GM23338 (cell line): ENCODE data around the gene SUCLG2. TPM values are rescaled to one million over a fixed set of nuclear protein-coding genes. Genes with fewer than 3 reads are reported as not detected.

Source experiments
- ATAC-seq: fragments of 200-7000 bp; cut with Tn5 transposase; 3 replicates; pipeline ENCODE4 v1.9.1; 2020
- DNase-seq: peaks from one replicate; pipeline ENCODE4 v3.0.0-alpha.2; 2015; ENCODE audit warnings: low spot score
- H2AFZ ChIP-seq: fragments of 200-600 bp; sonication (generic); 2 replicates; pipeline ENCODE4 v1.8.0; 2016; ENCODE audit warnings: antibody characterized with exemption, mild to moderate bottlenecking, moderate library complexity
- H3F3A ChIP-seq: fragments of 200-600 bp; sonication (generic); replicated peaks from 2 replicates; pipeline ENCODE4 v1.8.0; 2017; ENCODE audit warnings: antibody characterized with exemption, mixed run types, low read depth
- H3K27ac ChIP-seq: fragments of 200-600 bp; sonication (generic); 2 replicates; pipeline ENCODE4 v1.6.1; 2016; ENCODE audit warnings: low read depth
- H3K27me3 ChIP-seq: fragments of 200-600 bp; sonication (generic); 2 replicates; pipeline ENCODE4 v1.8.0; 2016; ENCODE audit warnings: mild to moderate bottlenecking, mixed run types, moderate library complexity; ENCODE audit not compliant: insufficient read depth
- H3K36me3 ChIP-seq: fragments of 200-600 bp; sonication (generic); 2 replicates; pipeline ENCODE4 v1.8.0; 2016; ENCODE audit warnings: mild to moderate bottlenecking; ENCODE audit not compliant: insufficient read depth
- H3K4me1 ChIP-seq: fragments of 200-600 bp; sonication (generic); 2 replicates; pipeline ENCODE4 v1.8.0; 2016; ENCODE audit warnings: mild to moderate bottlenecking, moderate library complexity; ENCODE audit not compliant: insufficient read depth
- H3K4me2 ChIP-seq: fragments of 200-600 bp; sonication (generic); 2 replicates; pipeline ENCODE4 v1.7.1; 2017; ENCODE audit warnings: mixed run types
- H3K4me3 ChIP-seq: fragments of 200-600 bp; sonication (generic); 2 replicates; pipeline ENCODE4 v1.6.1; 2016; ENCODE audit warnings: mixed run types
- H3K79me2 ChIP-seq: fragments of 200-600 bp; sonication (generic); replicated peaks from 2 replicates; pipeline ENCODE4 v1.8.0; 2017; ENCODE audit warnings: mild to moderate bottlenecking; ENCODE audit not compliant: insufficient read depth
- H3K9me2 ChIP-seq: fragments of 200-600 bp; sonication (generic); 2 replicates; pipeline ENCODE4 v1.8.0; 2017; ENCODE audit not compliant: insufficient read depth
- H4K20me1 ChIP-seq: fragments of 200-600 bp; sonication (generic); replicated peaks from 2 replicates; pipeline ENCODE4 v1.8.0; 2017; ENCODE audit warnings: mild to moderate bottlenecking; ENCODE audit not compliant: insufficient read depth
- H3K27ac Mint-ChIP-seq: 2 replicates; pipeline ENCODE4 v1.8.0; 2020; ENCODE audit warnings: inconsistent platforms, mild to moderate bottlenecking, moderate library complexity, mixed read lengths
- H3K27me3 Mint-ChIP-seq: 3 replicates; pipeline ENCODE4 v1.8.0; 2022; ENCODE audit warnings: low read depth, mild to moderate bottlenecking, moderate library complexity, mixed read lengths, inconsistent platforms; ENCODE audit not compliant: insufficient read depth, poor library complexity
- H3K36me3 Mint-ChIP-seq: 3 replicates; pipeline ENCODE4 v1.8.0; 2021; ENCODE audit warnings: low read depth, mild to moderate bottlenecking, inconsistent platforms, moderate library complexity, mixed read lengths
- H3K4me1 Mint-ChIP-seq: 3 replicates; pipeline ENCODE4 v1.8.0; 2020; ENCODE audit warnings: mild to moderate bottlenecking, inconsistent platforms, mixed read lengths
- H3K4me3 Mint-ChIP-seq: 3 replicates; pipeline ENCODE4 v1.8.0; 2021; ENCODE audit warnings: moderate library complexity, mild to moderate bottlenecking, inconsistent platforms, mixed read lengths
- H3K9me3 Mint-ChIP-seq: 3 replicates; pipeline ENCODE4 v1.8.0; 2020; ENCODE audit warnings: moderate library complexity, mild to moderate bottlenecking, inconsistent platforms, mixed read lengths
- CREB1 ChIP-seq: fragments of 250-450 bp; sonication (Bioruptor Pico); IDR thresholded peaks from 2 replicates; pipeline ENCODE4 v1.5.0; 2020; ENCODE audit warnings: low read depth, mild to moderate bottlenecking, moderate library complexity
- CTCF ChIP-seq, 2 experiments: fragments of 200-600 bp in 1 of 2; sonication (generic) in 1 of 2; conservative IDR thresholded peaks; 2 replicates each; pipeline versions ENCODE4 v1.5.1 to v1.6.1; 2016 to 2017; ENCODE audit warnings: antibody characterized with exemption in 2 of 2, low read depth in 2 of 2, mild to moderate bottlenecking in 2 of 2, moderate library complexity in 1 of 2
- ETS1 ChIP-seq: IDR thresholded peaks from 2 replicates; pipeline ENCODE4 v1.6.1; 2016; ENCODE audit warnings: antibody characterized with exemption
- EZH2 ChIP-seq: fragments of 200-600 bp; sonication (generic); IDR thresholded peaks from one replicate; pipeline ENCODE4 v1.8.0; 2017; ENCODE audit warnings: antibody characterized with exemption, mild to moderate bottlenecking, low read depth; ENCODE audit not compliant: unreplicated experiment
- EZH2phosphoT487 ChIP-seq: fragments of 200-600 bp; sonication (generic); IDR thresholded peaks from one replicate; pipeline ENCODE4 v1.8.1; 2018; ENCODE audit warnings: antibody characterized with exemption; ENCODE audit not compliant: unreplicated experiment
- JUNB ChIP-seq: IDR thresholded peaks from one replicate; pipeline ENCODE4 v1.6.1; 2016; ENCODE audit warnings: antibody characterized with exemption; ENCODE audit not compliant: unreplicated experiment
- NANOG ChIP-seq: IDR thresholded peaks from 2 replicates; pipeline ENCODE4 v1.6.1; 2016; ENCODE audit warnings: antibody characterized with exemption, borderline replicate concordance
- POLR2AphosphoS5 ChIP-seq: IDR thresholded peaks from 2 replicates; pipeline ENCODE4 v1.6.1; 2016; ENCODE audit warnings: antibody characterized with exemption, low read depth
- REST ChIP-seq: IDR thresholded peaks from one replicate; pipeline ENCODE4 v1.6.1; 2018; ENCODE audit warnings: antibody characterized with exemption; ENCODE audit not compliant: unreplicated experiment
- STAT1 ChIP-seq: IDR thresholded peaks from one replicate; pipeline ENCODE4 v1.6.1; 2016; ENCODE audit warnings: antibody characterized with exemption; ENCODE audit not compliant: unreplicated experiment
- ZNF114 ChIP-seq: fragments of 250-450 bp; sonication (Bioruptor Pico); IDR thresholded peaks from 2 replicates; pipeline ENCODE4 v1.5.0; 2020; ENCODE audit warnings: mild to moderate bottlenecking, moderate library complexity
- ZNF331 ChIP-seq: fragments of 250-450 bp; sonication (Bioruptor Pico); IDR thresholded peaks from 2 replicates; pipeline ENCODE4 v1.5.0; 2020; ENCODE audit warnings: low read depth, mild to moderate bottlenecking, moderate library complexity
- polyA plus RNA-seq: library from polyadenylated mRNA; unstranded; fragments of >200 nt; fragmentation: Nextera tagmentation; extraction: Ambion mirVana; gene quantifications from 2 replicates; pipeline ENCODE4 v1.2.1, GENCODE V29; 2016
- total RNA-seq: library from RNA; depleted of rRNA; stranded (reverse); fragments of >200 nt; shearing (Covaris generic); gene quantifications from 2 replicates; pipeline ENCODE4 v1.2.3, GENCODE V29; 2014

Gene SUCLG2
- total and polyA plus RNA-seq, 2 experiments from 2014 or later, result 29.3 to 39.0 TPM

GRCh38 chr3:67518236-67518635 lies 136.2 kb downstream of the SUCLG2 start:
- no peaks in the 10 kb centered on the region for H3K27me3 ChIP-seq
- no peaks in the 10 kb centered on the region for H3K79me2 ChIP-seq
- no peaks in the 10 kb centered on the region for H4K20me1 ChIP-seq
- Mint-ChIP-seq H3K4me3 (no peak overlapping the region), H3K36me3 (peaks cover 11% of the 10 kb centered on the region), H3K27me3 (no peaks in the 10 kb centered on the region), H3K4me1 (peaks cover 13% of the 10 kb centered on the region), H3K9me3 (no peaks in the 10 kb centered on the region), H3K27ac (no peak overlapping the region)
- no peaks in the 10 kb centered on the region for H3F3A ChIP-seq
- no peak overlapping the region for H3K27ac ChIP-seq
- DNase-seq (no peak), ATAC-seq (no peak)
- no peak overlapping the region for H3K4me3 ChIP-seq
- H3K4me2 ChIP-seq, result no peak overlapping the region
- peaks cover 13% of the 10 kb centered on the region; the same call in 1 of the 2 replicates for H3K4me1 ChIP-seq
- TF ChIP-seq NANOG (no peak), POLR2AphosphoS5 (no peak), CTCF (conservative IDR thresholded peaks at IDR 0.05; ENCODE audit: low read depth in 2 of 2) (no peak), EZH2phosphoT487 (no peak), ZNF114 (CRISPR knock-in tag) (no peak), ZNF331 (no peak), ETS1 (no peak), STAT1 (no peak), REST (no peak)
- H3K9me2 ChIP-seq, result peaks cover 14% of the 10 kb centered on the region
- H3K36me3 ChIP-seq, result no peaks in the 10 kb centered on the region
- H2AFZ ChIP-seq, result no peak overlapping the region

- H3K4me3 Mint-ChIP-seq, result no peak overlapping the region
- no peaks in the 10 kb centered on the region for H3F3A ChIP-seq
- no peak overlapping the region for H2AFZ ChIP-seq
- peaks cover 14% of the 10 kb centered on the region for H3K9me2 ChIP-seq
- H4K20me1 ChIP-seq, result no peaks in the 10 kb centered on the region
- H3K27me3 ChIP-seq, result no peaks in the 10 kb centered on the region
- no peaks in the 10 kb centered on the region for H3K79me2 ChIP-seq
- no peaks in the 10 kb centered on the region for H3K27me3 Mint-ChIP-seq
- H3K4me1 Mint-ChIP-seq, result peaks cover 13% of the 10 kb centered on the region
- ATAC-seq, result no peak
- H3K36me3 Mint-ChIP-seq, result peaks cover 11% of the 10 kb centered on the region
- H3K4me2 ChIP-seq, result no peak overlapping the region
- H3K27ac ChIP-seq, result no peak overlapping the region
- no peak for DNase-seq
- no peaks in the 10 kb centered on the region for H3K9me3 Mint-ChIP-seq
- H3K27ac Mint-ChIP-seq, result no peak overlapping the region
- H3K4me3 ChIP-seq, result no peak overlapping the region
- H3K4me1 ChIP-seq, result peaks cover 13% of the 10 kb centered on the region; the same call in 1 of the 2 replicates
- no peaks in the 10 kb centered on the region for H3K36me3 ChIP-seq
- no peak for TF ChIP-seq ETS1
- TF ChIP-seq EZH2phosphoT487, result no peak
- TF ChIP-seq NANOG, result no peak
- TF ChIP-seq STAT1, result no peak
- TF ChIP-seq JUNB, result no peak
- TF ChIP-seq ZNF331, result no peak
- no peak for TF ChIP-seq CTCF (conservative IDR thresholded peaks at IDR 0.05; ENCODE audit: low read depth in 2 of 2)
- TF ChIP-seq EZH2, result no peak
- no peak for TF ChIP-seq POLR2AphosphoS5
- no peak for TF ChIP-seq CREB1 (CRISPR knock-in tag)
Observed at GRCh38 chr3:67517781-67518180, 136.6 kb downstream of the SUCLG2 start.
